Hematopoietic multipotent progenitor cell (in vitro differentiated cells): Measurements from ENCODE around the gene SPPL2C. TPM values are rescaled to one million over a fixed set of nuclear protein-coding genes. Genes with fewer than 3 reads are reported as not detected.
"Not testable (repeated sequence)": the region's sequence is repeated elsewhere in the genome, so short reads cannot be mapped to it uniquely, and the experiment has no call there.

ENCODE experiments used
- DNase-seq, 3 donors: peaks; one replicate each; pipeline ENCODE4 v3.0.0-alpha.2; 2011 to 2015; ENCODE audit warnings: low read depth in 2 of 3, low spot score in 2 of 3
- total RNA-seq: library from RNA; depleted of rRNA; stranded (reverse); fragments of >200 nt; gene quantifications from one replicate; pipeline ENCODE4 v1.2.3, GENCODE V29; 2012

Gene SPPL2C
- total RNA-seq, 1 donor = not detected

GRCh38 chr17:45849536-45849990 lies 4.9 kb downstream of the SPPL2C start:
- DNase-seq = no peak

- no peak for DNase-seq
Measured at GRCh38 chr17:45850011-45850410, 5.3 kb downstream of the SPPL2C start.

GRCh38 chr17:45850468-45850867 lies 5.8 kb downstream of the SPPL2C start:
- no peak for DNase-seq

GRCh38 chr17:45851022-45851421 lies 6.3 kb downstream of the SPPL2C start:
- no peak for DNase-seq

GRCh38 chr17:45851464-45851863 lies 6.8 kb downstream of the SPPL2C start:
- DNase-seq = peak in 1 of 3 donors; percentile 5

GRCh38 chr17:45851873-45852272 lies 7.2 kb downstream of the SPPL2C start:
- no peak for DNase-seq

- DNase-seq = peak in 2 of 3 donors; percentile 43 to 80
Measured at GRCh38 chr17:45852535-45853297, 8.0 kb downstream of the SPPL2C start.

- DNase-seq = no peak
Measured at GRCh38 chr17:45854209-45854608, 9.5 kb downstream of the SPPL2C start.

GRCh38 chr17:45855691-45856336 lies 11.1 kb downstream of the SPPL2C start:
- no peak for DNase-seq

GRCh38 chr17:45857977-45858708 lies 13.5 kb downstream of the SPPL2C start:
- DNase-seq = peak in 2 of 3 donors; percentile 26 to 63

GRCh38 chr17:45861165-45861564 lies 16.5 kb downstream of the SPPL2C start:
- DNase-seq = no peak

- DNase-seq = not testable (repeated sequence)
Measured at GRCh38 chr17:45862127-45862526, 17.4 kb downstream of the SPPL2C start.

- DNase-seq = no peak
Measured at GRCh38 chr17:45863857-45864654, 19.4 kb downstream of the SPPL2C start.

GRCh38 chr17:45867171-45867570 lies 22.5 kb downstream of the SPPL2C start:
- DNase-seq = no peak

- no peak for DNase-seq
Measured at GRCh38 chr17:45867702-45868101, 23.0 kb downstream of the SPPL2C start.

GRCh38 chr17:45868276-45868675 lies 23.6 kb downstream of the SPPL2C start:
- no peak for DNase-seq

- no peak for DNase-seq
Measured at GRCh38 chr17:45869676-45870341, 25.1 kb downstream of the SPPL2C start.

- no peak for DNase-seq
Measured at GRCh38 chr17:45870342-45870974, 25.8 kb downstream of the SPPL2C start.

- no peak for DNase-seq
Measured at GRCh38 chr17:45871718-45872117, 27.0 kb downstream of the SPPL2C start.

- peak in 1 of 3 donors; percentile 50 for DNase-seq
Measured at GRCh38 chr17:45873728-45874127, 29.0 kb downstream of the SPPL2C start.
